Cardiac fibroblast (primary cell): ENCODE data around the gene PLCG2.
"Not testable (repeated sequence)": the region's sequence is repeated elsewhere in the genome, so short reads cannot be mapped to it uniquely, and the experiment has no call there.

ENCODE experiments used
- DNase-seq, 2 donors: peaks; one replicate each; pipeline versions ENCODE4 v3.0.0 to v3.0.0-alpha.2; 2010; ENCODE audit warnings: low read depth in 2 of 2
- H3K4me3 ChIP-seq, 2 donors: replicated peaks in 1 of 2; 1 replicate in 1 of 2; 2 replicates in 1 of 2; pipeline ENCODE4 v1.5.1; 2011; ENCODE audit warnings: low read depth in 2 of 2, low read length in 2 of 2, mild to moderate bottlenecking in 2 of 2, moderate library complexity in 1 of 2
- CTCF ChIP-seq: IDR thresholded peaks from one replicate; pipeline ENCODE4 v1.5.1; 2011; ENCODE audit warnings: low read depth, mild to moderate bottlenecking, low read length, inconsistent platforms

Gene PLCG2

DNA sequence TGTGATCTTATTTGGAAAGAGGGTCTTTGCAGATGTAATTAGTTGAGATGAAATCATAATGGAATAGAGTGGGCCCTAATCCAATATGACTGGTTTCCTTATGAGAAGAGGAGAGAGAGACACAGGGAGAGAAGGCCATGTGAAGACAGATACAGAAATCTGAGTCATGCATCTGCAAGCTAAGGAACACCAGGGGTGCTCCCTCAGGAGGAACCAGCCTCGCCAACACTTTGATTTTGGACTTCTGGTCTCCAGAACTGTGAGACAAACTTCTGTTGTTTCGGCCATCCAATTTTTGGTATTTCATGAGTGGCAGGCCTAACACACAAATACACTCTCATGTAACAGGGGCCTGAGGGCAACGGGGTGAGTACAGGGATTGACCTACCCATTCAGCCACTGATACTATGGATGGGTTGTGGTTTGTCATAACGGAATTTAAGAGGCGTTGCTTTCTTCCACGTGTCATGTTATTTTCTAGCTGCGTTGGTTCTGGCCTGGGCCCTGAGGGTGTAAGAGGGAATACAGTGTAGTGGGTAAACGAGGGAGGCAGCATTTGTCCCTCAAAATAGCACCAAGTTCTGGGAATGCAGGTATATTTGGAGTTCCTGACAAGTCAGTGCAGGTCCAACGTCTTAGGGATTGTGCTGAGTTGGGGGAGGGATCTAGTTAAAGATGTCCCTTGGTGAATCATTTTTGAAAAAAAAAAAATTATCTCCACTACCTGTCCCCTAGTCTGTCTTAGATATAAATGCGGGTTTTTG, 17.7 kb downstream of the PLCG2 start:
- H3K4me3 ChIP-seq = no peak overlapping the region
- TF ChIP-seq CTCF = no peak
- DNase-seq = no peak

DNA sequence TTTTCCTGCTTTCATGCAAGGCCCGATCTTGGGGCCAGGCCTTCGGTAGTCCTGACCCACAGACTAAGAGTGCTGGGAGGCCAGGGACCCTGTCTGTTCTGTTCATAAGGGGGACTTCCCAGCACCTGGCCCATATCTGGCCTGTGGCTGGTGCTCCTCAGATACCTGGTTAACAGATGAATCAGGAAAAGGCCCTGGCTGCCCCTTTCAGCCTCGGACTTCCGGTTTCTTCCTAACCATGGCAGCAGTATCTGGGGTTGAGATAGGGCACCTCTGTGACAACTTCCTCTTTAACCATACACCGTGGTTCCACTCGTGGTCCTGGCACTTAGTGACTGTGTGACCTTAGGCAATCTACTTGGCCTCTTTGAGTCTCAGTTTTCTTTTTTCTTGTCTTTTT, 18.4 kb downstream of the PLCG2 start:
- DNase-seq = no peak
- TF ChIP-seq CTCF = no peak
- no peak overlapping the region for H3K4me3 ChIP-seq

- TF ChIP-seq CTCF = no peak
- no peak overlapping the region for H3K4me3 ChIP-seq
- no peak for DNase-seq
Measured at GRCh38 chr16:81798311-81799137, 19.4 kb downstream of the PLCG2 start.

- TF ChIP-seq CTCF = no peak
- H3K4me3 ChIP-seq = no peak overlapping the region
- no peak for DNase-seq
Measured at GRCh38 chr16:81799138-81799504, 20.0 kb downstream of the PLCG2 start.

DNA sequence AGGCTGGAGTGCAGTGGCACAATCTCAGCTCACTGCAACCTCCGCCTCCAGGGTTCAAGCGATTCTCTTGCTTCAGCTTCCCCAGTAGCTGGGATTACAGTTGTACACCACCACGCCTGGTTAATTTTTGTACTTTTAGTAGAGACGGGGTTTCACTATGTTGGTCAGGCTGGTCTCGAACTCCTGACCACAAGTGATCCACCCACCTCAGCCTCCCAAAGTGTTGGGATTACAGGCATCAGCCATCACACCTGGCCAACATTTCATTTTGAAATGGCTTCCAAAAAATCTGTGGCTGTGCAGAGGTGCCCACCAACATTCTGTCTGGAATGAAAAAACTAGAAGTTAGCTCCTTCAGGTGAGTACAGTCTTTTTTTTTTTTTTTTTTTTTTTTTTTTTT, 22.6 kb downstream of the PLCG2 start:
- H3K4me3 ChIP-seq, DNase-seq: not testable (repeated sequence)

GRCh38 chr16:81803332-81803731, 24.2 kb downstream of the PLCG2 start:
- H3K4me3 ChIP-seq = no peak overlapping the region
- TF ChIP-seq CTCF = no peak

DNA sequence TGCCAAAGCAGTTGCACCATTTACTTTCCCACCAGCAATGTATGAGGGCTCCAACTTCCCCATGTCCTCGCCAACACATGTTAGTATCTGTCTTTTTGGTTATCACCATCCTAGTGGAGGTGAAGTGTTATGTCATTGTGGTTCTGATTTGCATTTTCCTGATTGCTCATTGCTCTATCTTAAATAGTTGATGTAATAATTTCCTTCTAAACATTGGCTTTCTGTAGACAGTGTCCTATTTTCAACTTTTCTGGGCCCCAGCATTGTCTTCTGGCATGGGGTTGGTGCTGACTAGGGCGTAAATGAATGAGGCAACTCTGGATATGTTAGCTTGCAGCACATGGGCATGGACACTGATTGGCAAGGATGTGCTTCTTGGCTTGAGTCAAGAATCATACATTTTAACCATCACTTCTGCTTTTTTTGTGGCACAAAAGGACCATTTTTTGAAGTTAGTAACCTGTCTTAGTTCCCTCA, 25.1 kb downstream of the PLCG2 start:
- no peak for TF ChIP-seq CTCF
- DNase-seq = no peak
- no peak overlapping the region for H3K4me3 ChIP-seq

More at GRCh38 chr16:81803332-81803731, 24.2 kb downstream of the PLCG2 start:
- DNase-seq = no peak
